Measurements from ENCODE around the gene POLR2E. TPM values are rescaled to one million over a fixed set of nuclear protein-coding genes. Genes with fewer than 3 reads are reported as not detected.

The POLR2E gene
- total and polyA plus RNA-seq, 2 of the 8 experiments (the other 6 are each of a cell fraction or from before 2014, with no cell fraction given) = 281 to 381 TPM

DNA sequence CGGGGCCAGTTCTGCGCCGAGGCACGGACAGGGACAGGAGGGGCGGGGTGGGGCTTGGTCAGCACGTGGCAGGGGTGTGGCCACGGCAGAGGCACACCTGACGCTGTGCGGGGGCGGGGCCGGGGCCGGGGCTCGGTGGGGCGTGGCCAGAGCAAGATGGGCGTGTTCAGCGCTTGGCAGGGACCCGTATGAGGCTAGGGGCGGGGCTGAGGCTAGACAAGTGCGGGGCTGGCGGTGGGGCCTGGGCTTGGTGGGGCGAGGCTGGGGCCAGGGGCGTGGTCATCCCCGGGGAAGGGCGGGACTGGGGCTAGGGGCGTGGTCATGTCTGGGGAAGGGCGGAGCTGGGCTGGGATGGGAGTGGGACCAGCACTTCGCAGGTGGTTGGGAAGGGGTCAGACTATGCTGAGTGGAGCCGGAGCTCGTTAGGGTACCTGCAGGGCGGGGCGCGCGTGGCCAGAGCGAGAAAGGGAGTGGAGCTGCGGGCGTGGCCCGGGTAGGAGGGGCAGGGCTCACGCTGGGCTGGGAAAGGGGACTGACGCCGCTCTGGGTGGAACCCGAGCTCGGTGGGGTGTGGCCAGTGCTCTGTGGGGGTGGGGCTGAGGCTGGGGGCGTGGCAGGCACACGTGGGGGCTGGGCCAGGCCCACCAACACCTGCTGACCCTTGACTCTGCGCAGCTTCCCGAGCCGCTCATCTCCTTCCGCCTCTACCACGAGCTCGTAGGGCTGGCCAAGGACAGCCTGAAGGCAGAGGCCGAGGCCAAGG, 12.8 kb downstream of the POLR2E start (continued):
- TF ChIP-seq, protein P1, sequence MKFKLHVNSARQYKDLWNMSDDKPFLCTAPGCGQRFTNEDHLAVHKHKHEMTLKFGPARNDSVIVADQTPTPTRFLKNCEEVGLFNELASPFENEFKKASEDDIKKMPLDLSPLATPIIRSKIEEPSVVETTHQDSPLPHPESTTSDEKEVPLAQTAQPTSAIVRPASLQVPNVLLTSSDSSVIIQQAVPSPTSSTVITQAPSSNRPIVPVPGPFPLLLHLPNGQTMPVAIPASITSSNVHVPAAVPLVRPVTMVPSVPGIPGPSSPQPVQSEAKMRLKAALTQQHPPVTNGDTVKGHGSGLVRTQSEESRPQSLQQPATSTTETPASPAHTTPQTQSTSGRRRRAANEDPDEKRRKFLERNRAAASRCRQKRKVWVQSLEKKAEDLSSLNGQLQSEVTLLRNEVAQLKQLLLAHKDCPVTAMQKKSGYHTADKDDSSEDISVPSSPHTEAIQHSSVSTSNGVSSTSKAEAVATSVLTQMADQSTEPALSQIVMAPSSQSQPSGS (IDR thresholded peaks at IDR 0.05; ENCODE audit: low read length) = no peak
- TF ChIP-seq BRCA1 (IDR thresholded peaks at IDR 0.05; ENCODE audit: low read depth, low read length) (no peak), JUND (IDR thresholded peaks at IDR 0.05; ENCODE audit: low read length) (no peak), HDAC2 (IDR thresholded peaks at IDR 0.05; ENCODE audit: borderline replicate concordance in 1 of 2, low read depth in 2 of 2, low read length in 2 of 2) (no peak), NANOG (IDR thresholded peaks at IDR 0.05; ENCODE audit: insufficient read depth, low read depth, low read length, poor library complexity, severe bottlenecking) (no peak), CREB1 (IDR thresholded peaks at IDR 0.05) (no peak; the same call in 1 of the 2 replicates), ASH2L (IDR thresholded peaks at IDR 0.05; ENCODE audit: low read length) (no peak), CHD2 (IDR thresholded peaks at IDR 0.05; ENCODE audit: low read length) (no peak), NRF1 (IDR thresholded peaks at IDR 0.05; ENCODE audit: low read depth, low read length) (no peak), SP1 (IDR thresholded peaks at IDR 0.05; ENCODE audit: low read depth, low read length) (0 out of 2 replicates have a peak, but pooled peaks have one; percentile 50), TEAD4 (IDR thresholded peaks at IDR 0.05; ENCODE audit: low read depth, low read length) (no peak), HDAC6 (IDR thresholded peaks at IDR 0.05; ENCODE audit: low read depth, low read length) (no peak)
